ENCODE measurements around the gene DUSP16. TPM values are rescaled to one million over a fixed set of nuclear protein-coding genes. Genes with fewer than 3 reads are reported as not detected.

The DUSP16 gene
- polyA plus RNA-seq, 2 of the 4 experiments (the other 2 are of a cell fraction) = 18.2 to 34.7 TPM

DNA sequence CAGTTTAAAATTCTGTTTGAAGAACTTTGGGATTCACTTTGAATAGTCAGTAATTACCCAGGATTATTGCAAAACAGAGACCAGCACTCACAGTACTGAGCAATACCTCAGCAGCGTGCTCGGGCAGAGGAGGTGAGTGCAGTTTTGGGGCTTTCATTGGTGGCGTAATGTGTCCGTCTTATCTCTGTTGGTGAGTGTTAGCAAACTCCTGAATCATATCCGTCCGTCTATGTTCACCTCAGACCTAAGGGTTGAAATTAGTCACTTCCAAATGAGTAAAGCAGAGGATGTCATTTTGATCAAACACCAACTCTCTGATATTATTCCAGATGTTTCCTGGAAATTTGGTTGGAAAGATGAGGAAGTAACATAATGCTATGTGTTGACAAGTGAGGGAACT, 123.0 kb downstream of the DUSP16 start (continued):
- TF ChIP-seq, protein P1, sequence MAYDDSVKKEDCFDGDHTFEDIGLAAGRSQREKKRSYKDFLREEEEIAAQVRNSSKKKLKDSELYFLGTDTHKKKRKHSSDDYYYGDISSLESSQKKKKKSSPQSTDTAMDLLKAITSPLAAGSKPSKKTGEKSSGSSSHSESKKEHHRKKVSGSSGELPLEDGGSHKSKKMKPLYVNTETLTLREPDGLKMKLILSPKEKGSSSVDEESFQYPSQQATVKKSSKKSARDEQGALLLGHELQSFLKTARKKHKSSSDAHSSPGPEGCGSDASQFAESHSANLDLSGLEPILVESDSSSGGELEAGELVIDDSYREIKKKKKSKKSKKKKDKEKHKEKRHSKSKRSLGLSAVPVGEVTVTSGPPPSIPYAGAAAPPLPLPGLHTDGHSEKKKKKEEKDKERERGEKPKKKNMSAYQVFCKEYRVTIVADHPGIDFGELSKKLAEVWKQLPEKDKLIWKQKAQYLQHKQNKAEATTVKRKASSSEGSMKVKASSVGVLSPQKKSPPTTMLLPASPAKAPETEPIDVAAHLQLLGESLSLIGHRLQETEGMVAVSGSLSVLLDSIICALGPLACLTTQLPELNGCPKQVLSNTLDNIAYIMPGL (CRISPR knock-in tag; IDR thresholded peaks at IDR 0.05; ENCODE audit: borderline replicate concordance) = no peak
- TF ChIP-seq, protein P2, sequence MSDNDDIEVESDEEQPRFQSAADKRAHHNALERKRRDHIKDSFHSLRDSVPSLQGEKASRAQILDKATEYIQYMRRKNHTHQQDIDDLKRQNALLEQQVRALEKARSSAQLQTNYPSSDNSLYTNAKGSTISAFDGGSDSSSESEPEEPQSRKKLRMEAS (IDR thresholded peaks at IDR 0.05) = peak; percentile 51
- peak; percentile 70 to 88; a peak in 3 of 5 replicates for TF ChIP-seq EP300 (IDR thresholded peaks at IDR 0.05)
- TF ChIP-seq, protein P3, sequence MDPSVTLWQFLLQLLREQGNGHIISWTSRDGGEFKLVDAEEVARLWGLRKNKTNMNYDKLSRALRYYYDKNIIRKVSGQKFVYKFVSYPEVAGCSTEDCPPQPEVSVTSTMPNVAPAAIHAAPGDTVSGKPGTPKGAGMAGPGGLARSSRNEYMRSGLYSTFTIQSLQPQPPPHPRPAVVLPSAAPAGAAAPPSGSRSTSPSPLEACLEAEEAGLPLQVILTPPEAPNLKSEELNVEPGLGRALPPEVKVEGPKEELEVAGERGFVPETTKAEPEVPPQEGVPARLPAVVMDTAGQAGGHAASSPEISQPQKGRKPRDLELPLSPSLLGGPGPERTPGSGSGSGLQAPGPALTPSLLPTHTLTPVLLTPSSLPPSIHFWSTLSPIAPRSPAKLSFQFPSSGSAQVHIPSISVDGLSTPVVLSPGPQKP (IDR thresholded peaks at IDR 0.05; ENCODE audit: low read depth, low read length) = no peak
- TF ChIP-seq MAZ (IDR thresholded peaks at IDR 0.05; ENCODE audit: borderline replicate concordance, low read depth, low read length) = no peak

DNA sequence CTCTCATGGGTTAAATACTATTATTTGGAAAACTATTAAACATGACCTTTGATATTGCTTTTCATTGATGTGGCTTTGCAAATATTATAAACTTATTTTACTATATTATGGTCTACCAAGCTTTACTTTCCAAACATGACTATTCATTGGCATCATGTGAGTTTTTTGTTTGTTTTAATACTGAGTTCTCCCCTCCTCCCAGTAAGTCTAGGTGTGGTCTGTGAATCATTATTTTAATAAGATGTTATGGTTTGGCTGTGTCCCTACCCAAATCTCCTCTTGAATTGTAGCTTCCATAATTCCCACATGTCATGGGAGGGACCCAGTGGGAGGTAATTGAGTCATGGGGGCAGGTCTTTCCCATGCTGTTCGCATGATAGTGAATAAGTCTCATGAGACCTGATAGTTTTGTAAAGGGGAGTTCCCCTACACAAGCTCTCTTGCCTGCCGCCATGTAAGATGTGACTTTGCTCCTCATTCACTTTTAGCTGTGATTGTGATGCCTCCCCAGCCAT, 125.8 kb downstream of the DUSP16 start:
- ATAC-seq (no peak), DNase-seq (ENCODE audit: low read depth in 1 of 2, low spot score in 1 of 2) (no peak), FAIRE-seq (no peak)
- WGBS (ENCODE audit: missing lambda C conversion rate) = 83% methylated on average over 2 of the region's 2 CpGs
- Histone ChIP-seq H3K4me3 (no peak overlapping the region), H3K9me3 (0 out of 3 replicates have a peak, but pooled peaks cover 3% of the 10 kb centered on the region), H3K27ac (peak overlapping the region in 1 of 2 experiments; percentile 23; a peak in 2 of 6 replicates), H3K4me2 (0 out of 3 replicates have a peak overlapping the region, but pooled peaks have one; percentile 5), H3K4me1 (peaks cover 77% of the 10 kb centered on the region)
- POLR2A ChIA-PET = no interaction called here
- TF ChIP-seq ZFP36 (IDR thresholded peaks at IDR 0.05; ENCODE audit: borderline replicate concordance, partially characterized antibody) (no peak), EP300 (IDR thresholded peaks at IDR 0.05) (no peak), TFCP2L1 (CRISPR knock-in tag; IDR thresholded peaks at IDR 0.05) (no peak), EHF (CRISPR knock-in tag; IDR thresholded peaks at IDR 0.05) (no peak), RAD21 (conservative IDR thresholded peaks at IDR 0.05 in 1 of 2, IDR thresholded peaks at IDR 0.05 in 1 of 2) (no peak), HOXB13 (CRISPR knock-in tag; IDR thresholded peaks at IDR 0.05; ENCODE audit: low read depth) (no peak), CHD4 (IDR thresholded peaks at IDR 0.05; ENCODE audit: borderline replicate concordance) (no peak), SREBF2 (IDR thresholded peaks at IDR 0.05) (no peak)
- TF ChIP-seq, protein P4, sequence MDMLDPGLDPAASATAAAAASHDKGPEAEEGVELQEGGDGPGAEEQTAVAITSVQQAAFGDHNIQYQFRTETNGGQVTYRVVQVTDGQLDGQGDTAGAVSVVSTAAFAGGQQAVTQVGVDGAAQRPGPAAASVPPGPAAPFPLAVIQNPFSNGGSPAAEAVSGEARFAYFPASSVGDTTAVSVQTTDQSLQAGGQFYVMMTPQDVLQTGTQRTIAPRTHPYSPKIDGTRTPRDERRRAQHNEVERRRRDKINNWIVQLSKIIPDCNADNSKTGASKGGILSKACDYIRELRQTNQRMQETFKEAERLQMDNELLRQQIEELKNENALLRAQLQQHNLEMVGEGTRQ (IDR thresholded peaks at IDR 0.05) = no peak
- TF ChIP-seq, protein P1 (CRISPR knock-in tag; IDR thresholded peaks at IDR 0.05; ENCODE audit: borderline replicate concordance) = no peak
- TF ChIP-seq, protein P3 (IDR thresholded peaks at IDR 0.05; ENCODE audit: low read depth, low read length) = no peak
- CTCF ChIA-PET = interaction anchor here (0.7 to 1.2 kb wide), 2 partner anchors 39 to 79 kb away, joined by 3 to 5 read pairs; no protein-coding TSS in a partner anchor

DNA sequence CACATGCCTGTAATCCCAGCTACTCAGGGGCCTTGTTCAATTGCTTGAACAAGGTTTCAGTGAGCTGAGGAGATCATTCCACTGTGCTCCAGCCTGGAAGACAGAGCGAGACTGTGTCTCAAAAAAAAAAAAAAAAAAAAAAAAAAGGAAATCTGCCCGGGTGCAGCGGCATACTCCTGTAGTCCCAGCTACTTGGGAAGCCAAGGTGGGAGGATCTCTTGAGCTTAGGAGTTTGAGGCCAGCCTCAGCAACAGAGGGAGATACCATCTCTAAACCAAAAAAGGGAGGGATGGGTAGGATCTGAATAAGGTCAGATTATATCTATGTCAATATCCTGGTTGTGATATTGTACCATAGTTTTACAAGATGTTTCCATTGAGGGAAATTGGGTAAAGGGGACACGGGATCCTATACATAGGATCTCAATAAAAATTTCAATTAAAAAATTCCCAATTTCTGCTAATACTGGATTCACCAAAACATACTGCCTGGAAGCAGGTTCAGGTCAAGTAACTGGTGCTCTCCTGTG, 129.4 kb downstream of the DUSP16 start:
- POLR2A ChIA-PET = no interaction called here
- no peak for TF ChIP-seq GATA3 (IDR thresholded peaks at IDR 0.05; ENCODE audit: borderline replicate concordance)
- no peak for TF ChIP-seq HOXB5 (CRISPR knock-in tag; IDR thresholded peaks at IDR 0.05)
- no peak for TF ChIP-seq SMC3 (IDR thresholded peaks at IDR 0.05)
- Histone ChIP-seq H3K27ac (peak overlapping the region; percentile 55 to 71; a peak in 5 of 6 replicates), H3K4me1 (peaks cover 68% of the 10 kb centered on the region), H3K9me3 (0 out of 3 replicates have a peak, but pooled peaks cover 3% of the 10 kb centered on the region), H3K4me3 (no peak overlapping the region), H3K4me2 (peak overlapping the region; percentile 53; the same call in 2 of the 3 replicates)
- peak in 1 of 2 experiments; percentile 37; a peak in 3 of 6 replicates for ATAC-seq
- WGBS (ENCODE audit: missing lambda C conversion rate) = 84% methylated on average over 4 of the region's 4 CpGs
- CTCF ChIA-PET = interaction anchor here (1.0 kb wide), 1 partner anchor 47 kb away, joined by 3 read pairs; no protein-coding TSS in a partner anchor
- FAIRE-seq = no peak
- DNase-seq (ENCODE audit: low read depth in 1 of 2, low spot score in 1 of 2) = no peak

All from A549 (cell line).